CD14-positive monocyte (primary cell): Measurements from ENCODE around the gene ITGB8. TPM values are rescaled to one million over a fixed set of nuclear protein-coding genes. Genes with fewer than 3 reads are reported as not detected.

Source experiments
- DNase-seq, 3 donors: peaks; one replicate each; pipeline ENCODE4 v3.0.0-alpha.2; 2011 to 2022
- H2AFZ ChIP-seq: 2 replicates; pipeline ENCODE4 v1.6.0; 2012; ENCODE audit warnings: mild to moderate bottlenecking, low read depth, low read length, inconsistent platforms; ENCODE audit not compliant: insufficient read depth, poor library complexity, severe bottlenecking
- H3K27ac ChIP-seq, 2 donors: 1 replicate in 1 of 2; 2 replicates in 1 of 2; pipeline ENCODE4 v1.5.1; 2012 to 2013; ENCODE audit warnings: low read length in 2 of 2, control low read depth in 1 of 2, inconsistent platforms in 1 of 2, low read depth in 1 of 2, mild to moderate bottlenecking in 1 of 2
- H3K27me3 ChIP-seq, 2 donors: one replicate each; pipeline versions ENCODE4 v1.6.0 to v1.6.1; 2011 to 2013; ENCODE audit warnings: low read length in 2 of 2; ENCODE audit not compliant: control insufficient read depth in 2 of 2, insufficient read depth in 2 of 2
- H3K36me3 ChIP-seq, 2 donors: replicated peaks in 1 of 2; 1 replicate in 1 of 2; 2 replicates in 1 of 2; pipeline versions ENCODE4 v1.5.1 to v1.6.1; 2012 to 2013; ENCODE audit warnings: low read length in 2 of 2, control low read depth in 1 of 2, inconsistent platforms in 1 of 2, mild to moderate bottlenecking in 1 of 2; ENCODE audit not compliant: insufficient read depth in 2 of 2, control insufficient read depth in 1 of 2
- H3K4me1 ChIP-seq, 2 donors: 1 replicate in 1 of 2; 2 replicates in 1 of 2; pipeline versions ENCODE4 v1.5.1 to v1.6.1; 2012 to 2013; ENCODE audit warnings: low read length in 2 of 2, control low read depth in 1 of 2, inconsistent platforms in 1 of 2, mild to moderate bottlenecking in 1 of 2, moderate library complexity in 1 of 2; ENCODE audit not compliant: insufficient read depth in 2 of 2, control insufficient read depth in 1 of 2
- H3K4me2 ChIP-seq: replicated peaks from 2 replicates; pipeline ENCODE3; 2012; ENCODE audit warnings: low read length, moderate library complexity, mild to moderate bottlenecking; ENCODE audit not compliant: poor library complexity, severe bottlenecking; ENCODE audit errors: extremely low read depth
- H3K4me3 ChIP-seq, 3 experiments: fragments of 200-600 bp in 1 of 3; sonication (generic) in 1 of 3; replicated peaks in 1 of 3; 1 replicate in 2 of 3; 2 replicates in 1 of 3; pipeline ENCODE4 v1.5.1; 2011 to 2013; ENCODE audit warnings: low read length in 3 of 3, mild to moderate bottlenecking in 3 of 3, control low read depth in 2 of 3, low read depth in 2 of 3, inconsistent platforms in 1 of 3, moderate library complexity in 1 of 3
- H3K79me2 ChIP-seq: 2 replicates; pipeline ENCODE4 v1.6.0; 2012; ENCODE audit warnings: mild to moderate bottlenecking, control low read depth, inconsistent platforms, low read length, moderate library complexity; ENCODE audit not compliant: insufficient read depth
- H3K9ac ChIP-seq: 2 replicates; pipeline ENCODE4 v1.6.0; 2017; ENCODE audit warnings: low read length, mild to moderate bottlenecking; ENCODE audit not compliant: insufficient read depth, poor library complexity, severe bottlenecking
- H3K9me3 ChIP-seq, 2 donors: replicated peaks in 1 of 2; 1 replicate in 1 of 2; 2 replicates in 1 of 2; pipeline versions ENCODE4 v1.5.1 to v1.6.1; 2012 to 2013; ENCODE audit warnings: low read length in 2 of 2, control low read depth in 1 of 2; ENCODE audit not compliant: control insufficient read depth in 1 of 2, insufficient read depth in 1 of 2
- H4K20me1 ChIP-seq: 2 replicates; pipeline ENCODE4 v1.6.0; 2012; ENCODE audit warnings: mild to moderate bottlenecking, low read length, control low read depth, moderate library complexity; ENCODE audit not compliant: insufficient read depth
- H3K27ac Mint-ChIP-seq, 7 donors: one replicate each; pipeline ENCODE4 v1.8.0; 2020; ENCODE audit warnings: mild to moderate bottlenecking in 7 of 7, mixed read lengths in 7 of 7, moderate library complexity in 6 of 7, inconsistent platforms in 2 of 7
- H3K27me3 Mint-ChIP-seq, 3 donors: one replicate each; pipeline ENCODE4 v1.8.0; 2021 to 2022; ENCODE audit warnings: low read depth in 3 of 3, mild to moderate bottlenecking in 3 of 3, mixed read lengths in 3 of 3, moderate library complexity in 3 of 3, inconsistent platforms in 1 of 3
- H3K36me3 Mint-ChIP-seq, 2 donors: one replicate each; pipeline ENCODE4 v1.8.0; 2020; ENCODE audit warnings: mixed read lengths in 2 of 2, inconsistent platforms in 1 of 2, mild to moderate bottlenecking in 1 of 2
- H3K4me1 Mint-ChIP-seq: one replicate; pipeline ENCODE4 v1.8.0; 2020; ENCODE audit warnings: mild to moderate bottlenecking, mixed read lengths
- H3K4me3 Mint-ChIP-seq, 2 donors: one replicate each; pipeline ENCODE4 v1.8.0; 2020; ENCODE audit warnings: mild to moderate bottlenecking in 2 of 2, mixed read lengths in 2 of 2, moderate library complexity in 1 of 2
- H3K9me3 Mint-ChIP-seq, 7 donors: one replicate each; pipeline ENCODE4 v1.8.0; 2020 to 2022; ENCODE audit warnings: mixed read lengths in 7 of 7, mild to moderate bottlenecking in 6 of 7, moderate library complexity in 6 of 7, inconsistent platforms in 2 of 7
- CTCF ChIP-seq: fragments of 200-600 bp; IDR thresholded peaks from one replicate; pipeline ENCODE4 v1.8.0; 2022; ENCODE audit warnings: antibody characterized with exemption, mild to moderate bottlenecking
- WGBS: methylation state at CpG from one replicate; pipeline ENCODE4 v1.1.5; 2013; ENCODE audit warnings: missing lambda C conversion rate; ENCODE audit not compliant: insufficient coverage; 5-methylcytosine and 5-hydroxymethylcytosine counted together
- intact Hi-C, 2 donors: fragments of 100-400 bp; cut with micrococcal nuclease; formaldehyde crosslinking; loops; one replicate each; pipeline versions ENCODE4 v1.15.0 to v1.15.1; 2023
- polyA plus RNA-seq, 3 donors: library from polyadenylated mRNA; depleted of rRNA in 1 of 3; unstranded in 2 of 3; stranded (reverse) in 1 of 3; fragments of 300-500 nt in 2 of 3; fragments of >200 nt in 1 of 3; fragmentation: Illumina TruSeq in 2 of 3; gene quantifications; 1 replicate in 2 of 3; 2 replicates in 1 of 3; pipeline ENCODE4 v1.2.3, GENCODE V29; 2012 to 2021

Gene ITGB8
- polyA plus RNA-seq, 3 donors: 0.01 to 0.28 (median 0.19) TPM

DNA sequence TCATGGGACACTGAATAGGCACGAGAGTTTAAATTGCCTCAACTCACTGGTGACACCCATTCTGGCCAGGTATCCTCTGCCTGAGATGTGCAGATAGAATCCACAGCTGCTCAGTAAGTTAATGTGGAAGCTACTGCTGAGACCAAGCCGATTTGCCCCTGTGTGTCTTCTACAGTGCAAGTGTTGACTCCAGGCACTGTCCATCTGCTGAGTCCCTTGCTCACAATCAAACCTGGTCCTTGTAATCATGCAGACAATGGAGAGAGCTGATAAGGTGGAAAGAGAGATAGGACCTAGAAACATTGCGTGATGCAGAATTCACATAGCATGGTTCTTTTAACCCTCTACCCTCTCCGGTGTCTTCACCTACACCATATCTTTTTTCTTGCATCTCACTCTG lies 101.4 kb downstream of the ITGB8 start:
- Histone ChIP-seq H3K4me3 (no peak overlapping the region), H3K27ac (no peak overlapping the region), H4K20me1 (no peaks in the 10 kb centered on the region), H3K9ac (no peak overlapping the region), H3K4me2 (no peak overlapping the region), H3K27me3 (no peaks in the 10 kb centered on the region), H2AFZ (no peak overlapping the region), H3K4me1 (no peaks in the 10 kb centered on the region), H3K79me2 (no peaks in the 10 kb centered on the region), H3K36me3 (no peaks in the 10 kb centered on the region), H3K9me3 (no peaks in the 10 kb centered on the region)
- Mint-ChIP-seq H3K27me3 (peaks cover 0 to 3% (median 0%) of the 10 kb centered on the region in 3 donors), H3K9me3 (peaks cover 0 to 3% (median 0%) of the 10 kb centered on the region in 7 donors), H3K4me3 (no peak overlapping the region), H3K36me3 (no peaks in the 10 kb centered on the region), H3K4me1 (no peaks in the 10 kb centered on the region), H3K27ac (no peak overlapping the region)
- intact Hi-C loops: no loop called here
- WGBS: 86% methylated on average over 3 of the region's 4 CpGs
- no peak for DNase-seq
- no peak for TF ChIP-seq CTCF

DNA sequence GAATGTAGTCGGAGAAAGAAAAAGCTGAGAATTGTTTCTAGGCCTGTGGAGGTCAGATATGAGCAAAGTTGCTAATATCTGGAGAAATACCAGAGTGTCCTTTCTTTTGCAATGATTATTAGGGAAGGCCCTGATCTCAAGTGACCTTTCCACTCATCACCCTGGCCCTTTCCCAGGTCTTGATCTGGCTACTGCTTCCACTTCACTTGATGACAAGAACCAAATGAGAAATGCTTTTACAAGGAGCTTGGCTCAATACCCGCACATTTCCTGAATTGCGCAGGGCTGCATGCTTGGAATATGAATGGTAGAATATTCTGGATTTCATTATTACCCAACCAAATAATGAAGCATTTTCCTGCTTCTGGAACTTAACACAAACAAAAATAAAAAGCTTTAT lies 104.6 kb downstream of the ITGB8 start:
- WGBS: 100% methylated on average over 1 of the region's 3 CpGs

More for the DNA sequence above, 104.6 kb downstream of the ITGB8 start:
- Histone ChIP-seq H3K9me3 (no peaks in the 10 kb centered on the region), H3K9ac (no peak overlapping the region), H4K20me1 (no peaks in the 10 kb centered on the region), H3K79me2 (no peaks in the 10 kb centered on the region), H3K4me1 (peaks cover 19 to 23% of the 10 kb centered on the region in 2 donors), H2AFZ (no peak overlapping the region), H3K27me3 (no peaks in the 10 kb centered on the region), H3K36me3 (no peaks in the 10 kb centered on the region), H3K4me3 (no peak overlapping the region), H3K27ac (no peak overlapping the region), H3K4me2 (no peak overlapping the region)
- no peak overlapping the region for H3K4me3 Mint-ChIP-seq
- H3K4me1 Mint-ChIP-seq: peaks cover 24% of the 10 kb centered on the region
- peak overlapping the region in 1 of 7 donors; percentile 20 for H3K27ac Mint-ChIP-seq
- peaks cover 0 to 3% (median 3%) of the 10 kb centered on the region in 3 donors for H3K27me3 Mint-ChIP-seq
- H3K36me3 Mint-ChIP-seq: no peaks in the 10 kb centered on the region
- no peaks in the 10 kb centered on the region for H3K9me3 Mint-ChIP-seq
- intact Hi-C loops: no loop called here
- TF ChIP-seq CTCF: no peak
- DNase-seq: peak in 1 of 3 donors; percentile 78
